RWPE2 (cell line): ENCODE measurements around the gene CENPP.

Source experiments
- ATAC-seq: fragments of 200-7000 bp; cut with Tn5 transposase; 3 replicates; pipeline ENCODE4 v1.9.1; 2021; ENCODE audit warnings: low read depth
- DNase-seq: peaks from one replicate; pipeline ENCODE4 v3.0.0-alpha.2; 2020; ENCODE audit warnings: low spot score
- H3K27ac ChIP-seq: fragments of 450-650 bp; 2 replicates; pipeline ENCODE4 v1.5.1; 2017; ENCODE audit warnings: mild to moderate bottlenecking; ENCODE audit not compliant: poor library complexity, severe bottlenecking
- H3K27me3 ChIP-seq: fragments of 250-450 bp; sonication (Bioruptor Pico); 2 replicates; pipeline ENCODE4 v1.5.1; 2021; ENCODE audit warnings: mild to moderate bottlenecking, moderate library complexity; ENCODE audit not compliant: insufficient read depth, poor library complexity, severe bottlenecking
- H3K36me3 ChIP-seq: fragments of 250-450 bp; sonication (Bioruptor Pico); 2 replicates; pipeline ENCODE4 v1.5.1; 2020; ENCODE audit warnings: low read depth, mild to moderate bottlenecking, moderate library complexity
- H3K4me1 ChIP-seq: fragments of 250-450 bp; sonication (Bioruptor Pico); 2 replicates; pipeline ENCODE4 v1.5.1; 2021; ENCODE audit warnings: mild to moderate bottlenecking, moderate library complexity; ENCODE audit not compliant: insufficient read depth, poor library complexity, severe bottlenecking
- H3K4me3 ChIP-seq: fragments of 250-450 bp; sonication (Bioruptor Pico); 2 replicates; pipeline ENCODE4 v1.5.1; 2021; ENCODE audit warnings: mild to moderate bottlenecking, moderate library complexity; ENCODE audit not compliant: severe bottlenecking
- H3K9me3 ChIP-seq: fragments of 250-450 bp; sonication (Bioruptor Pico); 2 replicates; pipeline ENCODE4 v1.5.1; 2021; ENCODE audit warnings: mild to moderate bottlenecking, moderate library complexity; ENCODE audit not compliant: severe bottlenecking
- TF ChIP-seq, protein P1 (sequence below): fragments of 450-650 bp; IDR thresholded peaks from one replicate; pipeline ENCODE4 v1.5.1; 2017; ENCODE audit warnings: mild to moderate bottlenecking, moderate library complexity; ENCODE audit not compliant: poor library complexity, severe bottlenecking

CENPP gene

DNA sequence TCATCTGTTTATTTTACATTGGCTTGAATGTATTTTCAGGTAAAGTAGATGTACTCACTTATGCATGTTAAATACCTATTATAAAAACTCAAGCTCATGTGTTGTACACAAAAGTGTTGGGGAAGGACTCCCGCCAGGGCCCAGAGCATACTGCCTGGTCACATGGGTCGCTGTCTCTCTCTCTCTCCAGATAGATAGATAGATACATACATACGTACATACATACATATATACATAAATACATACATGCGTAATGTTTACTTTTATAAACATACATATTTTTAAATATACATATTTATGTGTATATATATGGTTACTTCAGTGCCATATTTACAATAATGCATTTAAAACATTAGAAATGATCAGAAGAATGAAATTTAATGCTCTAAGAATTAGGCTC, 131.8 kb downstream of the CENPP start:
- TF ChIP-seq, protein P1, sequence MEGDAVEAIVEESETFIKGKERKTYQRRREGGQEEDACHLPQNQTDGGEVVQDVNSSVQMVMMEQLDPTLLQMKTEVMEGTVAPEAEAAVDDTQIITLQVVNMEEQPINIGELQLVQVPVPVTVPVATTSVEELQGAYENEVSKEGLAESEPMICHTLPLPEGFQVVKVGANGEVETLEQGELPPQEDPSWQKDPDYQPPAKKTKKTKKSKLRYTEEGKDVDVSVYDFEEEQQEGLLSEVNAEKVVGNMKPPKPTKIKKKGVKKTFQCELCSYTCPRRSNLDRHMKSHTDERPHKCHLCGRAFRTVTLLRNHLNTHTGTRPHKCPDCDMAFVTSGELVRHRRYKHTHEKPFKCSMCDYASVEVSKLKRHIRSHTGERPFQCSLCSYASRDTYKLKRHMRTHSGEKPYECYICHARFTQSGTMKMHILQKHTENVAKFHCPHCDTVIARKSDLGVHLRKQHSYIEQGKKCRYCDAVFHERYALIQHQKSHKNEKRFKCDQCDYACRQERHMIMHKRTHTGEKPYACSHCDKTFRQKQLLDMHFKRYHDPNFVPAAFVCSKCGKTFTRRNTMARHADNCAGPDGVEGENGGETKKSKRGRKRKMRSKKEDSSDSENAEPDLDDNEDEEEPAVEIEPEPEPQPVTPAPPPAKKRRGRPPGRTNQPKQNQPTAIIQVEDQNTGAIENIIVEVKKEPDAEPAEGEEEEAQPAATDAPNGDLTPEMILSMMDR = no peak
- H3K27me3 ChIP-seq = no peaks in the 10 kb centered on the region
- H3K9me3 ChIP-seq = no peaks in the 10 kb centered on the region
- DNase-seq = no peak
- no peak for ATAC-seq
- H3K27ac ChIP-seq = no peak overlapping the region
- H3K4me3 ChIP-seq = no peak overlapping the region
- no peaks in the 10 kb centered on the region for H3K36me3 ChIP-seq
- no peaks in the 10 kb centered on the region for H3K4me1 ChIP-seq

DNA sequence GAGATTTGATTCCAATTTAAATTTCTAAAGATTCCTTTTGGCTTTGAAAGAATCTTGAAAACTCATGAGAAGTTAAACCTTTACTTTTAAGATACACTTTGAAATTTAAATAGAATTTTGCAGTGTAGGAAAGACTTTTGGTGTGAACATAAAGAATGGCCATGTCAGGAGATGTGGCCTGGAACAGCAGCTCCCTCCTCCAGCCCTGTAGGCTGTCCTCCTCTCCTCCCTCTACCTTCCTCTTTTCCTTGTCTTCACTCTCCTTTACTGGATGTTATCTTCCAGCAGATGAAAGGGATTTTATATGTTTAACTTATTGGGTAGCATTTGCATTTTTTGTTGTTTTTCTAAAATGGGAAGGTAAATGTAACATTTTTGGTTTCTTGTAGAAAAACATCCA, 137.6 kb downstream of the CENPP start:
- Histone ChIP-seq H3K27me3 (no peaks in the 10 kb centered on the region), H3K4me1 (peaks cover 5% of the 10 kb centered on the region), H3K36me3 (no peaks in the 10 kb centered on the region), H3K4me3 (no peak overlapping the region), H3K27ac (no peak overlapping the region), H3K9me3 (no peaks in the 10 kb centered on the region)
- ATAC-seq = no peak
- TF ChIP-seq, protein P1 = no peak
- no peak for DNase-seq

DNA sequence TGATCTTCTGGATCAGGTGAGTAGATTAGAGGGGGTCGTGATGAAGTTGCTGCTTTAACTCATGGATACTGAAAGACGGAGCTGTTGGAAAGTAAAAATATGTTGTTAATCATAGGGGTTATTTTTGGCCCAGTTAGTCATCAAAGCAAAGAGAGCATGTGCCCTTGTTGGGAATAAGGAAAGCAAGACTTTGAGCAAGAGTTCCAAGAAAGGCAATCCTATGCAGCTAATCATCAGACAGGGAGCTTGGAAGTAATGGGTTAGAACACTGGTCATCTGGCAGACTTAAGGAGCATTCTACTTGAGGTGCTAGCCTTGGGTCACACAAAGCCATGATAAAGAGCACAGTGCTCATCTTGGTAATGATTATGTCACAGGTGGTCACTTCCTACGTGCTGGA, 138.2 kb downstream of the CENPP start:
- DNase-seq = no peak
- no peak overlapping the region for H3K4me3 ChIP-seq
- TF ChIP-seq, protein P1 = no peak
- H3K9me3 ChIP-seq = no peaks in the 10 kb centered on the region
- no peaks in the 10 kb centered on the region for H3K27me3 ChIP-seq
- peaks cover 5% of the 10 kb centered on the region for H3K4me1 ChIP-seq
- H3K27ac ChIP-seq = no peak overlapping the region
- H3K36me3 ChIP-seq = no peaks in the 10 kb centered on the region
- peak; percentile 84 for ATAC-seq

DNA sequence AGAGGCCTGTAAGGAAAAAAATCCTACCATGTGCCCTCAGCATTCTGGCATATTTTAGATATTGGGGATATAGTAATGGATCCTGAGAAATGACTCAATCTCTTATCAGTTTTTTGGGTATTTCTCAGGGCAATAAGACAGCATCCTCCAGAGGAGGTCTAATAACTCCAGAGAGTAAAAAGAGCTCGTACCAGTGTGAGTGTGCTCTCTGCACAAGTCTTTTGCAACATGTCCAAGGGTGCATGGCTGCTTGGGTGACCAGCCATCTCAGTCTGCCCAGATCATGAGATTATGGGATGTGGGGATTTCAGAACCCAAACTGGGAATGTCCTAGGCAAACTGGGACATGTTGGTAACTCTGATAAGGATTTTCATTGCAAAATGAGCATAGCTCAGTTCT, 141.3 kb downstream of the CENPP start:
- ATAC-seq (no peak), DNase-seq (no peak)
- Histone ChIP-seq H3K36me3 (no peaks in the 10 kb centered on the region), H3K4me3 (no peak overlapping the region), H3K27me3 (no peaks in the 10 kb centered on the region), H3K4me1 (peaks cover 5% of the 10 kb centered on the region), H3K9me3 (no peaks in the 10 kb centered on the region), H3K27ac (no peak overlapping the region)
- TF ChIP-seq, protein P1 = no peak

DNA sequence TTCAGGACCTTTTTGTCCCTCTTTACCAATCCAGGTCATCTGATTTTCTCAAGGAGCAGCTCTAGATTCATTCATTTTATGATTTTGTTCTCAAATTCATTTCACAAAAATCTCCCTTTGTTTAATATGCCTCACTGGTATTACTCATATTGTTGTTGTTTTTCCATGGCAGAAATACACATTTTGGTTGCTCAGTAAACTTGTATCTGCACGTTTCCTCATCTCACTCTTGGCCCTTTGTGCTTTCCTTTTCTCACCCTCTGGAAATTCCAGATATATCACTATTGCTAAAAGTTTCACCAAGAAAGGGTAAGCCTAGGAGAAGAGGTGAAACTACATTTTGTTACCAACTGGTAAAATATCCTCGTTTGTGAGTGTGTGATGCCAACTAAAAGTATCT, 141.8 kb downstream of the CENPP start:
- no peak overlapping the region for H3K27ac ChIP-seq
- peaks cover 5% of the 10 kb centered on the region for H3K4me1 ChIP-seq
- DNase-seq (no peak), ATAC-seq (no peak)
- TF ChIP-seq, protein P1 = no peak
- no peak overlapping the region for H3K4me3 ChIP-seq
- no peaks in the 10 kb centered on the region for H3K36me3 ChIP-seq
- no peaks in the 10 kb centered on the region for H3K27me3 ChIP-seq
- no peaks in the 10 kb centered on the region for H3K9me3 ChIP-seq
